K562 (cell line): ENCODE measurements around the gene WRAP53. TPM values are rescaled to one million over a fixed set of nuclear protein-coding genes. Genes with fewer than 3 reads are reported as not detected.
A peak's percentile ranks its signal among the peaks of the same experiment; 100 is the strongest.

ENCODE experiments used
- ARID3A ChIP-seq: IDR thresholded peaks from 2 replicates; pipeline ENCODE4 v1.6.1; 2012; ENCODE audit warnings: low read depth, low read length, improper control_type of control experiment, borderline replicate concordance
- CREB3 ChIP-seq: fragments of 450-650 bp; conservative IDR thresholded peaks from 2 replicates; pipeline ENCODE4 v1.6.1; 2016; ENCODE audit warnings: missing genetic modification characterization, low read depth, mild to moderate bottlenecking, missing compliant biosample characterization, moderate library complexity
- E2F6 ChIP-seq, 2 experiments: IDR thresholded peaks; 2 replicates each; pipeline ENCODE4 v1.6.1; 2011; ENCODE audit warnings: borderline replicate concordance in 1 of 2, control low read depth in 1 of 2, low read depth in 1 of 2, low read length in 1 of 2, mild to moderate bottlenecking in 1 of 2, mixed read lengths in 1 of 2, moderate library complexity in 1 of 2; ENCODE audit not compliant: insufficient read depth in 1 of 2, insufficient read length in 1 of 2, poor library complexity in 1 of 2, severe bottlenecking in 1 of 2; ENCODE audit errors: extremely low read depth in 1 of 2
- EGR1 ChIP-seq: fragments of 450-650 bp; conservative IDR thresholded peaks from 2 replicates; pipeline ENCODE4 v1.6.1; 2017; ENCODE audit warnings: mild to moderate bottlenecking
- FUS ChIP-seq: fragments of 200-400 bp; formaldehyde crosslinking; optimal IDR thresholded peaks from 2 replicates; pipeline ENCODE3; 2017; ENCODE audit warnings: low read depth, low read length
- HES1 ChIP-seq: fragments of 450-650 bp; IDR thresholded peaks from 2 replicates; pipeline ENCODE4 v1.6.1; 2016; ENCODE audit warnings: low read depth, mild to moderate bottlenecking, moderate library complexity
- NCOA4 ChIP-seq: fragments of 450-650 bp; IDR thresholded peaks from 2 replicates; pipeline ENCODE4 v1.6.1; 2018; ENCODE audit warnings: mild to moderate bottlenecking; ENCODE audit not compliant: partially characterized antibody
- NEUROD1 ChIP-seq: fragments of 150-350 bp; IDR thresholded peaks from 2 replicates; pipeline ENCODE4 v1.6.1; 2014; ENCODE audit warnings: borderline replicate concordance, low read length, low read depth; ENCODE audit not compliant: partially characterized antibody
- NFIC ChIP-seq: fragments of 450-650 bp; IDR thresholded peaks from 2 replicates; pipeline ENCODE4 v1.6.1; 2017; ENCODE audit warnings: mild to moderate bottlenecking, inconsistent platforms
- NFXL1 ChIP-seq: fragments of 450-650 bp; formaldehyde crosslinking; IDR thresholded peaks from 2 replicates; pipeline ENCODE4 v1.4.0; 2021; ENCODE audit warnings: mild to moderate bottlenecking
- NR2C2 ChIP-seq, 2 experiments: fragments of 200-800 bp in 1 of 2; sonication (Bioruptor generic) in 1 of 2; sonication (generic) in 1 of 2; formaldehyde crosslinking in 1 of 2; IDR thresholded peaks; 2 replicates each; pipeline versions ENCODE4 v1.6.1 to v1.8.0; 2016 to 2022; ENCODE audit warnings: mild to moderate bottlenecking in 1 of 2, missing compliant biosample characterization in 1 of 2, missing genetic modification characterization in 1 of 2, missing genetic modification reagents in 1 of 2
- NR2F6 ChIP-seq: fragments of 450-650 bp; formaldehyde crosslinking; IDR thresholded peaks from 2 replicates; pipeline ENCODE4 v1.4.0; 2020; ENCODE audit warnings: mild to moderate bottlenecking
- PCBP2 ChIP-seq: fragments of 200-400 bp; formaldehyde crosslinking; IDR thresholded peaks from 2 replicates; pipeline ENCODE4 v1.6.1; 2018; ENCODE audit warnings: low read length, low read depth, mild to moderate bottlenecking, moderate library complexity; ENCODE audit not compliant: poor library complexity, severe bottlenecking
- PHF21A ChIP-seq: fragments of 450-650 bp; IDR thresholded peaks from 2 replicates; pipeline ENCODE4 v1.6.1; 2017; ENCODE audit warnings: low read depth, borderline replicate concordance
- SP1 ChIP-seq: sonication (generic); formaldehyde crosslinking; IDR thresholded peaks from 2 replicates; pipeline ENCODE4 v1.8.1; 2022; ENCODE audit warnings: mild to moderate bottlenecking, missing genetic modification reagents
- XRCC5 ChIP-seq: fragments of 200-400 bp; formaldehyde crosslinking; IDR thresholded peaks from 2 replicates; pipeline ENCODE4 v1.6.1; 2017; ENCODE audit warnings: low read depth, mild to moderate bottlenecking, low read length
- ZNF609 ChIP-seq: sonication (generic); formaldehyde crosslinking; IDR thresholded peaks from 2 replicates; pipeline ENCODE4 v1.8.1; 2023; ENCODE audit warnings: missing genetic modification reagents, mild to moderate bottlenecking, borderline replicate concordance
- ZNF75A ChIP-seq: fragments of 450-650 bp; formaldehyde crosslinking; IDR thresholded peaks from 2 replicates; pipeline ENCODE4 v1.4.0; 2020; ENCODE audit warnings: mild to moderate bottlenecking
- polyA plus RNA-seq, 8 experiments: library from polyadenylated mRNA; depleted of rRNA in 4 of 8; stranded (reverse) in 5 of 8; unstranded in 3 of 8; fragments of >200 nt; fragmentation: Nextera tagmentation in 2 of 8; fragmentation: Illumina TruSeq in 1 of 8; extraction: Ambion mirVana in 2 of 8; extraction: Trizol in 1 of 8; gene quantifications; 2 replicates each; pipeline versions ENCODE4 v1.2.1 to v1.2.3, GENCODE V29; 2011 to 2014; ENCODE audit warnings: inconsistent platforms in 1 of 8, missing spikeins in 1 of 8
- total RNA-seq, 7 experiments: library from RNA; depleted of rRNA in 6 of 7; stranded (reverse); fragments of >200 nt in 6 of 7; fragmentation: Illumina TruSeq in 2 of 7; extraction: Trizol in 2 of 7; gene quantifications; 2 replicates each; pipeline versions ENCODE4 v1.2.1 to v1.2.3, GENCODE V29; 2011 to 2021; ENCODE audit warnings: low replicate concordance in 1 of 7

Gene WRAP53
- total and polyA plus RNA-seq, 9 of the 15 experiments (the other 6 are each of a cell fraction or from before 2014, with no cell fraction given), result 0.72 to 18.2 (median 13.4) TPM

- TF ChIP-seq ZNF609, result no peak
- TF ChIP-seq ZNF75A, result no peak
- TF ChIP-seq SP1 (CRISPR knock-in tag), result peak; percentile 44; the same call in 1 of the 2 replicates
- TF ChIP-seq XRCC5, result no peak
- no peak for TF ChIP-seq PHF21A
- TF ChIP-seq ARID3A, result no peak
- TF ChIP-seq FUS, result no peak
- no peak for TF ChIP-seq NFXL1
- no peak for TF ChIP-seq NFIC
- TF ChIP-seq CREB3 (tag), result no peak
- TF ChIP-seq NR2F6 (CRISPR knock-in tag), result no peak
- peak in 1 of 2 experiments; percentile 9 for TF ChIP-seq E2F6 (IDR thresholded peaks at IDR 0.05; ENCODE audit: borderline replicate concordance in 1 of 2, extremely low read depth in 1 of 2, insufficient read depth in 1 of 2, insufficient read length in 1 of 2, low read depth in 1 of 2, low read length in 1 of 2, poor library complexity in 1 of 2, severe bottlenecking in 1 of 2)
- no peak for TF ChIP-seq PCBP2
- TF ChIP-seq HES1, result no peak
- peak; percentile 33; the same call in 1 of the 2 replicates for TF ChIP-seq EGR1
- no peak for TF ChIP-seq NCOA4
- no peak for TF ChIP-seq NR2C2 (CRISPR knock-in tag; IDR thresholded peaks at IDR 0.05)
- TF ChIP-seq NR2C2 (tag; IDR thresholded peaks at IDR 0.05), result no peak
- TF ChIP-seq NEUROD1, result no peak
Measured at GRCh38 chr17:7650509-7651096, 37.7 kb upstream of the WRAP53 start, which contains the start of gene ATP1B2 (continued).
